Stimulated activated memory B cell treated with anti-CD40 and anti-IgM and Interleukin-4, amounts not matched to agents 10 μg/mL and 1 μg/mL and 100 μg/mL, for 72 hours (primary cell): Measurements from ENCODE around the gene MEGF10.
A peak's percentile ranks its signal among the peaks of the same experiment; 100 is the strongest.
"Not testable (repeated sequence)": the region's sequence is repeated elsewhere in the genome, so short reads cannot be mapped to it uniquely, and the experiment has no call there.

Source experiments
- ATAC-seq: fragments of 150-1000 bp; cut with Tn5 transposase; 2 replicates; pipeline ENCODE4 v1.10.0; 2021
- H3K27ac Mint-ChIP-seq: one replicate; pipeline ENCODE4 v1.8.0; 2022; ENCODE audit warnings: mild to moderate bottlenecking, mixed read lengths
- H3K27me3 Mint-ChIP-seq: one replicate; pipeline ENCODE4 v1.8.0; 2022; ENCODE audit warnings: mixed read lengths
- H3K36me3 Mint-ChIP-seq: one replicate; pipeline ENCODE4 v1.8.0; 2022; ENCODE audit warnings: mixed read lengths
- H3K4me1 Mint-ChIP-seq: one replicate; pipeline ENCODE4 v1.8.0; 2022; ENCODE audit warnings: mixed read lengths
- H3K4me3 Mint-ChIP-seq: one replicate; pipeline ENCODE4 v1.8.0; 2022; ENCODE audit warnings: mild to moderate bottlenecking, moderate library complexity, mixed read lengths
- H3K9me3 Mint-ChIP-seq: one replicate; pipeline ENCODE4 v1.8.0; 2022; ENCODE audit warnings: mixed read lengths

Gene MEGF10

DNA sequence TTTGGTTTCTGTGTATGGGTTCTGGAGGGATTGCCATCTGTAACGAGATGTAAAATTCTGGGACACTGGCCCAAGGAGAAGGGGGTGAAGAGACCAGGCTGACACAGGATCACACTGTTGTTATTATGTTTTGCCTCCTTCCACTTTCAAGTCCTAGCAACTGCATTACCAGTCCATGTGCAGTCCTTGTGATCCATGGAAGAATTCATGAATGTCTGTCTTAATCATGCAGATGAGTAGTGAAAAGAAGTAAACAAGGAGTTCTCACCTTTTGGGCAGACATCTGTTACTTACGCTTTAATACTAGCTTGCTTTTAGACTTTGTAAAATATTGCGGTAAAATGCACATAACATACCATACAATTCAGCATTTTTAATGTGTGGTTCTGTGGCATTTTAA lies 18.3 kb downstream of the MEGF10 start:
- no peaks in the 10 kb centered on the region for H3K9me3 Mint-ChIP-seq
- no peak for ATAC-seq
- peaks cover 15% of the 10 kb centered on the region for H3K27me3 Mint-ChIP-seq
- H3K36me3 Mint-ChIP-seq = no peaks in the 10 kb centered on the region
- no peaks in the 10 kb centered on the region for H3K4me1 Mint-ChIP-seq
- no peak overlapping the region for H3K4me3 Mint-ChIP-seq
- no peak overlapping the region for H3K27ac Mint-ChIP-seq

DNA sequence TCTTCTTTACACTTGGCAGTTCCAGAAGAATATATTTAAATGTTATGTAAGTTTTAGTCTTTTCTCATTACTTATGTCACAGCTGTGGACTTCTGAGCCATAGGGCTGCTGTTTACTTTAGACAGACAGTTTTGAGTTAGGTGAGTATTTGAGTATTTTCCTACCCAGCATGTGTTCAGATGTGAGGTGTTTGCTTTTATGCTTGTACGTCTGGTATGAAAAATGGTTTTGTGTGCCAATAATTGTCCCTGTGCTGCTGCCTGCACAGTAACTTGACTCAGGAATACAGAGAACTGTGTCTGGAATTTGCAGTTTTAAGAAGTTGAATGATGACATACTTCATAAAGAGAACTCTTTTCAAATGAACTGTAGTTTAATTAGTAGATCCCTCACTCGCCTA lies 20.8 kb downstream of the MEGF10 start:
- H3K27me3 Mint-ChIP-seq = peaks cover 19% of the 10 kb centered on the region
- no peak overlapping the region for H3K4me3 Mint-ChIP-seq
- no peak for ATAC-seq

DNA sequence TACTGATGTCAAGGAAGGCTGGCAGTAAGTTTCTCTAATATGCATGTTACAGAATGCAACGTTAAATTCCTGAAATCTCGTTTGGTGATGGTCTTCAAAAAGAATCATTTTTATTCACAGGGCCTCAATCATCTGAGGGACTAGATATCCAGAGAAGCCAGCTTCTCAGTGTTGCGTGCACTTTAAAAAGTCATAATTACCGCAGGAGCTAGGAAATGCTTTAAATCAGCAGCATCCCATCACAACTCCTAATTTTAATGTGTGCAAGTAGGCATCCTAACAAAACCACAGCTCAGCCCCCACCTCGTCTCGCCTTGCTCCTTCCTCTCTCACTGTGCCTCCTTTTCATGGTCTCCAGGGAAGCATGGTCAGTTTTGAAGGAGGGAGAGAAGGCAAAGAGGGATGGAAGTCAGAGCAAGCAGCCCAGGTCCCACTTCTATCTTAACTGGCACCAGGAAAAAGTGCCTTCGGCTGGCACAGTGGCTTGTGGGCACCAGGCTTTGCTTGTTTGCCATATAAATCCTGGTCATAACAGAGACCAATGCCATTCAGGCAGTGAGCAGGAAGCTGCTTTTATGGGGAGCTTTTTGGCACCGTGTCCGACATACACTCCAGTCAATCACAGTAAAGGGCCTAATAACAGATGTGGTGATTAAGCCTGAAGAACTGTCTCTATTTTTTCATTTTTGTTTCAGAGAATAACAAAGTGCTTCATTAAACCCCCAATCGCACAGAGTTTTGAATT lies 21.4 kb downstream of the MEGF10 start:
- Mint-ChIP-seq H3K36me3 (no peaks in the 10 kb centered on the region), H3K4me1 (no peaks in the 10 kb centered on the region), H3K27me3 (peaks cover 25% of the 10 kb centered on the region), H3K4me3 (no peak overlapping the region), H3K27ac (no peak overlapping the region), H3K9me3 (no peaks in the 10 kb centered on the region)
- ATAC-seq = no peak

More for the DNA sequence above, 20.8 kb downstream of the MEGF10 start:
- no peaks in the 10 kb centered on the region for H3K4me1 Mint-ChIP-seq
- no peaks in the 10 kb centered on the region for H3K36me3 Mint-ChIP-seq
- H3K9me3 Mint-ChIP-seq = no peaks in the 10 kb centered on the region
- no peak overlapping the region for H3K27ac Mint-ChIP-seq

DNA sequence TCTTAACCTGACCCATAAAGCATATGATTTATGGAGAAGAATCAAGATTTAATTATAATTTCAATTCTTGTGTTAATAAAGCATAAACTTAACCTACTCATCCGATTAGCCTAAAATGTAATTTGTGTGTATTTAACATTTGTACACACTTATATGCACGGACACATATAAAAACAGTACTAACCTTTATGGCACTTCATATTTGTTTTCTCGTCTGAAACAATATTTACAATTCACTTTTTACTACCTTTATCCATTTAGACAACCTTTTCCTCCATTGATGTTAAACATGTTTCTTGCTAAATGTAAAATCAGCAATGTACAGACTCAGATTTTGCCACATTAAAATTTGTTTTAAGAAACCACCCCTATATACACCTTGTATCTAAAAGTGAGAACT lies 22.8 kb downstream of the MEGF10 start:
- no peaks in the 10 kb centered on the region for H3K4me1 Mint-ChIP-seq
- ATAC-seq = no peak
- no peak overlapping the region for H3K27ac Mint-ChIP-seq
- no peak overlapping the region for H3K4me3 Mint-ChIP-seq
- peaks cover 33% of the 10 kb centered on the region for H3K27me3 Mint-ChIP-seq
- H3K9me3 Mint-ChIP-seq = no peaks in the 10 kb centered on the region
- H3K36me3 Mint-ChIP-seq = no peaks in the 10 kb centered on the region

DNA sequence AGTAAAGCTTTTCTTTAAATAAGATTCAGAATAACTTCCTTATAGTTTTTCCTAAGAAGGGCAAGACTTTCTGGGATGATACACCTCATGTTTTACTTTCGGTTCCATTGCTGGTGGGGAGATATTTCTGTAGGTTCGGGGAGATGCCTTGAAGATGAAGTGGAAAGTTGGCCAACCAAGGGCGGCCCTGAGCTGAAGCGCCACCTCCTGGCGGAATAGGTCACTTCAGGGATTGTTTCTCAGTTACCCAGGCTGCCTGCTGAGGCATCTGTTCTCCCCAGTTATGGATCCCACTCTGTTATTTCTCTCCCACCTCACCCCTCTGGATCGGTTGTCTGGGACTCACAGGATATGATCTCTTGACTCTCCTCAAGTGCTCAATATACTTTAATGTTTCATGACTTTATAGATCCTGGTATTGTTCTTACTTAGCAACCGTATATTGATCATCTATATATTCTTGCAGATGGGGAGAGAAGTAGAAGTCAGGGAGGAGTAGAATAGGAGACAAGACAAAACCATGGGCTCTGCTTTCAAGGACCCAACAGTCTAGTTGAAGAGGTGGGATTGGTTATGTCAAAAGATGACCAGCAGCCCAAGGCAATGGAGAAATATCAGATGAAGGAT lies 23.4 kb downstream of the MEGF10 start:
- Mint-ChIP-seq H3K9me3 (no peaks in the 10 kb centered on the region), H3K4me1 (no peaks in the 10 kb centered on the region), H3K27me3 (peaks cover 32% of the 10 kb centered on the region), H3K36me3 (no peaks in the 10 kb centered on the region), H3K4me3 (no peak overlapping the region), H3K27ac (no peak overlapping the region)
- ATAC-seq = peak; percentile 80

DNA sequence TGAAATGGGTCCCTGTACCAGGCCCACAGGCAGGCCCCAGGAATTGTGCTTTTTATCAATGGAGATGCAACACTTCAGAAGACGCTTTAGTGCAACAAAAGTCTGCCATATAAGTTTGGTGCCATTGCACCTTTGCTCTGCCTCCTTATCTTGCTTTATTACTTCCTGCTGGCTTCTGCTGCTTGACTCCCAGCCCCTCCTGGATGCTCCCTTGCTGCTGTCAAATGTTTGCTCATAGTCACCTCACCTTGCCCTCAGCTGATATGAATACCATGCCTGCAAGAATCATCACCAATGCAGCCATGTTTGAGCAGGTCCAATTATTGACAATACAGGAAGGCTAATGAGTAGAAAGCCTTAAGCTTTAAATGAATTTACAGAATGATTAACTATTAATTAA lies 25.4 kb downstream of the MEGF10 start:
- H3K4me3 Mint-ChIP-seq = no peak overlapping the region
- peaks cover 10% of the 10 kb centered on the region for H3K4me1 Mint-ChIP-seq
- no peaks in the 10 kb centered on the region for H3K36me3 Mint-ChIP-seq
- H3K9me3 Mint-ChIP-seq = no peaks in the 10 kb centered on the region
- H3K27ac Mint-ChIP-seq = no peak overlapping the region
- H3K27me3 Mint-ChIP-seq = peaks cover 18% of the 10 kb centered on the region
- no peak for ATAC-seq

DNA sequence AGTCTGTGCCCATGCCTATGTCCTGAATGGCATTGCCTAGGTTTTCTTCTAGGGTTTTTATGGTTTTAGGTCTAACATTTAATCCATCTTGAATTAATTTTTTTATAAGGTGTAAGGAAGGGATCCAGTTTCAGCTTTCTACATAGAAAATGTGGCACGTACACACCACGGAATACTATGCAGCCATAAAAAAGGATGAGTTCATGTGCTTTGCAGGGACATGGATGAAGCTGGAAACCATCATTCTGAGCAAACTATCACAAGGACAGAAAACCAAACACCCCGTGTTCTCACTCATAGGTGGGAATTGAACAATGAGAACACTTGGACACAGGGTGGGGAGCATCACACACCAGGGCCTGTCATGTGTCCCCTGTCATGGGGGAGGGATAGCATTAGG lies 26.8 kb downstream of the MEGF10 start:
- H3K4me1 Mint-ChIP-seq, H3K36me3 Mint-ChIP-seq, H3K9me3 Mint-ChIP-seq, H3K27ac Mint-ChIP-seq, H3K4me3 Mint-ChIP-seq, ATAC-seq: not testable (repeated sequence)
- H3K27me3 Mint-ChIP-seq = peaks cover 18% of the 10 kb centered on the region

DNA sequence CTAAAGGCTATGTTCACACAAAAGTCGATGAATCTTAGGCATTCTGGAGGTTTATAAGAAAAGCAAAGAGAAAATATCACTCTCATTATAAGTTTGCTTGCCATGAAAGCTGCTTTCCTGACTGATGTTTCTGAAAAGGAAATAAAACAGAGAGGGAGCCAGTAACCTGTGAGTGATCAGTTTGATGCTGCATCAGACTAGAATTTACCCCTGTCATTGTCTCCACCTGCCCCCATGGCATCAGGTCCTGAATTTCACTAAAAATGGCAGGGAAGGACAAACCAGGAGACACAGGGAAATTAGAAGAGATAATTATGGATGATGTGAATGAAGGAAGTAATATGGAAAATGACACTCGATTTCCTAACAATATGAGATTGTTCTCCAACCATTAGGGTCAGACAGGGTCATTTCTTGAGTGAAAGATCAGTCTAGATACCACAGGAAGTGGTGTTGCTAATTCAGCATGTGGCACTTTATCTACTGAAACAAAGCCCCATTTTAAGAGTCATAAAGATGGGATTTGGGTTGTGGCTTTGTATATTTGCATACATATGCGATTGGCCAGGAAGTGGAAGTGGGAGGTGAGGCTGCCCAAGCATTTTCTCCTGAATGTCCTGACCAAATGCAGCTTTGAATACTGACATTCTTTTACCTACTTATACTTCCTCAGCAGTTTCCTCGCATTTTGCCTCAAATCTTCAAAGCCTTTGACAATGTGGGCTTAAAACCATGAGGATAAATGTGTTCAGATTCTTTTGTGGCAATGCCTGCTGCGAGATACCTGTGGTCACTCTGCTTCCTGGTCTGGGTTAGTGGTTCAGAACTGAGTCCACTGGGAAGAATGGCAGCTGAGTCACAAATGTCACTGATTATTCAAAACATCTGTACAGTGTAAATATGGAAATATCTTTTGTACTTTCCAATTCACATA lies 29.7 kb downstream of the MEGF10 start:
- Mint-ChIP-seq H3K27me3 (peaks cover 18% of the 10 kb centered on the region), H3K9me3 (no peaks in the 10 kb centered on the region), H3K4me1 (peaks cover 10% of the 10 kb centered on the region), H3K4me3 (no peak overlapping the region), H3K36me3 (no peaks in the 10 kb centered on the region), H3K27ac (no peak overlapping the region)
- ATAC-seq = peak; percentile 52

DNA sequence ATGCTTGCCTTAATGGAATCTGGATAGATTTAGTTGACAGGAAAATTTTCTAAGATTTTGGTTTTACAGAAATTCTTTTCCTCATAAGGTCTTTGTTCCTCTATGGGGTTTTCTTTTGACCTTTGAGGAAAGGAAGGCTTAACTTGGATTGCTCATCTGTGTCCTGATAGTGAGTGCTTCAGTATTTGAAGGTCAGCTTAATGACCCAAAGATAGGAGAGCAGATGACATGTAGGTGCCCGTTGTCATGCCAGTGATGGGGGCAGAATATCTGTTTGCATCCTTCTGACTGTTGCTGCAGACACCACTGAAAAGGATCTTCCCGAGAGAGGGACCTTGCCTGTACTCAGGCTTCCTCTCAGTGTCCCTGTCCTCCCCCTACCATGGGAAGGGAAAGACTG lies 30.9 kb downstream of the MEGF10 start:
- H3K27me3 Mint-ChIP-seq = peaks cover 13% of the 10 kb centered on the region
- H3K27ac Mint-ChIP-seq = no peak overlapping the region
- H3K9me3 Mint-ChIP-seq = no peaks in the 10 kb centered on the region
- H3K4me3 Mint-ChIP-seq = no peak overlapping the region
- H3K4me1 Mint-ChIP-seq = peaks cover 10% of the 10 kb centered on the region
- peak; percentile 54 for ATAC-seq
- no peaks in the 10 kb centered on the region for H3K36me3 Mint-ChIP-seq

DNA sequence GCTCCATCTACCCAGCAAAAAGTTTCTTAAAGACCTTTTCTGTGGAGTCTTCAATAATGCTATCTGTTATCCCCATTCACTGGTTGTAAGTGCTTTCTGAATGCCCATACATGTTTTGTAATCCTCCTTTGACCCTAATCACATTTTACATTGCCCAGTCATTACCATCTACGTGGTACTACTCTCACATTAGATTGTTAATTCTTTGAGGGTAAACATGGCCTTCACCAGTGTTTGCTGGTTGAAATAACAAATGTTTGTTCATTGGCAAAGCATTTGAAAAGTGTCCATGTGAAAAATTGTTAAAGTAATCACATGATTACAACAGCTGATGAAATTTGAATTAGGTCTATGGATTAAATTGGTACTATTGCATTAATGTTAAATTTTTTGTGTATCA lies 31.8 kb downstream of the MEGF10 start:
- Mint-ChIP-seq H3K36me3 (no peaks in the 10 kb centered on the region), H3K4me3 (no peak overlapping the region), H3K9me3 (no peaks in the 10 kb centered on the region), H3K27me3 (peaks cover 4% of the 10 kb centered on the region), H3K4me1 (peaks cover 10% of the 10 kb centered on the region), H3K27ac (no peak overlapping the region)
- no peak for ATAC-seq

DNA sequence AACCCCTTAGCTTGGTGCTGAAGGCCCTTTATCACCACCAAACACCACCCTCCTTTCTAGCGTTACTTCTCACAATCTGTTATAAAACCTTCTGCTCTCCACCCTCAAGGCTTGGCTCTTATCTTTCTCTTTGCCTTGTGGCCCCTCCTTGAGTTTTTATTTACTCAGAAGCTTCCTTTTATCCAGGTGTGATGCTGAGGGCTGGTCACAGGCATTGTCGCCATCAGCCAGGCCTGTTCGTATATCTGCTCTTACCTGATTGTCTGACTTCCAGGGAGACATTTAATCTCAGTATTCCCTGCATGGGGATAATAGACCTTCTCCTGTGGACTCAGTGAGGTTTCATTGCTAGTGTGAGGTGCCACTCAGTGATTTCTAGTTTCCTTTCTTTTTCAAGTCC lies 34.2 kb downstream of the MEGF10 start:
- ATAC-seq = no peak
- no peaks in the 10 kb centered on the region for H3K9me3 Mint-ChIP-seq
- H3K27me3 Mint-ChIP-seq = peaks cover 2% of the 10 kb centered on the region
- H3K27ac Mint-ChIP-seq = no peak overlapping the region
- no peaks in the 10 kb centered on the region for H3K36me3 Mint-ChIP-seq
- H3K4me3 Mint-ChIP-seq = no peak overlapping the region
- peaks cover 10% of the 10 kb centered on the region for H3K4me1 Mint-ChIP-seq

DNA sequence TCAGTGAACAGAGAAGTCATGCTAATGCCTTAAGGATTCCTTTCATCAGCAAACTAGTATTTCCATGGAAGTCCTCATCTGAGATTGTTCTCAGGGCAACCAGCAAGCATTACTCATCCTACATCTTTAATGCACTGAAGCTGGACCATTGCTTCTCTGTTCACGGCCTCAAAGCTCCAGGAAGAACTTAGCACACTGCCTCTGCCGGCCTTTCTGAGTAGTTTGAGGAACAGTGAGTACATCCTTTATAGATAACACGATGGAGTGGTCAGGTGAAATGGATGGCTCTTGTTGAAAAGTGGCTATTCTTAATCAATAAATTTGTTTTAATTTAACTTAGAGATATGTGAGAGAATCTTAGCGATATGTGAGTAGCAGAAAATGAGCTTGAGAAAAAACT lies 35.8 kb downstream of the MEGF10 start:
- Mint-ChIP-seq H3K9me3 (no peaks in the 10 kb centered on the region), H3K36me3 (no peaks in the 10 kb centered on the region), H3K27me3 (peaks cover 18% of the 10 kb centered on the region), H3K4me1 (no peaks in the 10 kb centered on the region), H3K27ac (no peak overlapping the region), H3K4me3 (no peak overlapping the region)
- ATAC-seq = no peak

DNA sequence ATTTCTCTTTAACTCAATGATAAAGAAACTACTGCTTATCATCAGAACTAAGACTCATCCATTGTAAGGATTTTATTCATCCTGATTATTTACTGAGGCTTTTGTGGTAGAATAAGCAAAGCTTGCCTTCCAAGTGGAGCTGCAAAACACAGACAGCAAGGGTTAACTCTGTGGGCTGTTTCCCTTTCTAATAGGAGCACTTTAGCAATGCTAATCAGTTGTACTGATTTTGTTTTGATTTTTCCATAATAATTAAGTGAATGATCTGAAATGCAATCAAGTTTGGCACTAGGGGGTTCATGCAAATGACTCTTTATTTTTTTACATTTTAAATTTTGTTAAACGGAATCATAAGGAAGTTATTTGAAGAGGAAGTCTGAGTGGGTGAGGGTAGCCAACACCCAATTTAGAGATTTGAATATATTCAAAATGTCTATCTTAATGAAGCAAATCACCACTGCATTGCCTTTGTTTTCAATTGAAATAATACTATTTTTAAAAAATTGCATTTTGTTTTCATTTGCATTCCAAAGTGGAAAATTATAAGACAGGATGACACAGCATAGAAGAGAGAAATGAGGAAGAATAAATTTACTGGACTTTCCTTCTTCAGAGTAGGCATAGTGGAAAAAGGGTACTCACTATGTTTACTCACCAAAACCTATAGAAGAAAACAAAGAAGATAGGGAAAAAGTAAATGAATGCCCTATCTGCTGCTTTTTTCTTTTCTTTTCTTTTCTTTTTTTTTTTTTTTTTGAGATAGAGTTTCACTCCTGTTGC lies 36.6 kb downstream of the MEGF10 start:
- Mint-ChIP-seq H3K9me3 (no peaks in the 10 kb centered on the region), H3K27me3 (peaks cover 25% of the 10 kb centered on the region)
- no peak for ATAC-seq

DNA sequence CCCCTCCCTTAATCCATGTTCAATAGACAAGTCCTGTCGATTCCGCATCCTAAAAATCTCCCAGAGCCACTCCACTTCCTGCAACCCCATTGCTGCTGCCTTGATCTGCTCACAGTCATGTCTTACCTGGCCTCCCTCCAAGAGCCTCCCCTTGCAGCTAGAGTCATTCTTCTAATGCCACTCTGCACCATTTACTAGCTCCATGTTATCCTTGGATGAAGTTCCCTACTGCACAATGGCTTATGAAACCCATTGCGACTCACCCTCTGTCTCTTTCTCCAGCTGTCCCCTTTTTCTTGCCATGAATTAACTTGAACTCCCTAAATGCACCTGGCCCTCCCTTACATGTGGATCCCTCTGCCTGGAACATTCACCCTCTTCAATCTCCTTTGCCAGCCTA lies 39.5 kb downstream of the MEGF10 start:
- no peaks in the 10 kb centered on the region for H3K4me1 Mint-ChIP-seq
- H3K9me3 Mint-ChIP-seq = no peaks in the 10 kb centered on the region
- H3K4me3 Mint-ChIP-seq = no peak overlapping the region
- no peak for ATAC-seq
- H3K36me3 Mint-ChIP-seq = no peaks in the 10 kb centered on the region
- H3K27me3 Mint-ChIP-seq = peaks cover 38% of the 10 kb centered on the region
- H3K27ac Mint-ChIP-seq = no peak overlapping the region

More for the DNA sequence above, 36.6 kb downstream of the MEGF10 start:
- Mint-ChIP-seq H3K36me3 (no peaks in the 10 kb centered on the region), H3K4me1 (no peaks in the 10 kb centered on the region), H3K27ac (no peak overlapping the region), H3K4me3 (no peak overlapping the region)
